WI38 (cell line): Measurements from ENCODE around the gene TTC21A.

Source experiments
- H3K4me3 ChIP-seq: 2 replicates; pipeline ENCODE4 v1.5.1; 2011; ENCODE audit warnings: low read depth, mild to moderate bottlenecking, control low read depth, low read length
- CTCF ChIP-seq: IDR thresholded peaks from 2 replicates; pipeline ENCODE4 v1.5.1; 2012; ENCODE audit warnings: low read depth, mild to moderate bottlenecking, control low read depth, low read length

TTC21A gene

DNA sequence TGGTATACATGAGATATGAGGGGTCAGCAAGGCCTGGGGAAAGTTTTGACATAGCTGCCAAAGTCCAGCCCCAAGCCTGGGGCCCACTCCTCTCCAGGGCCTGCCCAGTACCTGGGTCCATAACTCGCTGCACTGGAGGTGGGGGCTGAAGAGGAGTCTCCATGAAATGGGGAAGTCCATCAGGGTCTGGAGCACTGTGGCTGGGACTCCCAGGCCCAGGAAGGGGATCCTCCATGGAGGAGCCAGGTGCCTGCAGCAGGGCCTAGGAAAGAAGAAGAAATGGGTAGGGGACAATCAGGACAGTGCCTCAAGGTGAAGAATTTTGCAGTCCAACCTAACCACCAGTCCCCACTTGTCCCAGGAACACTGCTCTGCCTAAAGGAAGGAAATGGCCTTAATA, 8.2 kb upstream of the TTC21A start:
- no peak for TF ChIP-seq CTCF
- no peak overlapping the region for H3K4me3 ChIP-seq

- H3K4me3 ChIP-seq: no peak overlapping the region
- no peak for TF ChIP-seq CTCF
Measured at GRCh38 chr3:39099738-39100499, 7.6 kb upstream of the TTC21A start.

DNA sequence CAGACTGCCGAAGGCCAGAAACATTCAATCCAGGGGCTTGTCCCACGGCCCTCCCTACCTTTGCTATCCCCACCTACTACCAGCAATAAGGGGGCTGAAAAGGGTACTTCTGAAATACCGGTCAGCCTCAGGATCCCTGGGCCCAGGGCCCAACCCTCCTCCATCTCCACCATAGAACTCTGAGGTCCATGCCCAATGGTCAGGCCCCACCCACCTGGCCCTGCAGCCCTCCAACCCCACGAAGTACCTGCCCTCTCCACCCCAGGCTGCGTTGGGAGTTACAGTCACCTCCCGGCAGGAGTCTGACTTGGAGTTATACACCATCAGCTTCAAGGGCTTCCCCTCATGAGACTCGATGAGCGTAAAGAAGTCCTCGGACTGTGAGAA, 7.0 kb upstream of the TTC21A start:
- TF ChIP-seq CTCF: no peak
- no peak overlapping the region for H3K4me3 ChIP-seq

DNA sequence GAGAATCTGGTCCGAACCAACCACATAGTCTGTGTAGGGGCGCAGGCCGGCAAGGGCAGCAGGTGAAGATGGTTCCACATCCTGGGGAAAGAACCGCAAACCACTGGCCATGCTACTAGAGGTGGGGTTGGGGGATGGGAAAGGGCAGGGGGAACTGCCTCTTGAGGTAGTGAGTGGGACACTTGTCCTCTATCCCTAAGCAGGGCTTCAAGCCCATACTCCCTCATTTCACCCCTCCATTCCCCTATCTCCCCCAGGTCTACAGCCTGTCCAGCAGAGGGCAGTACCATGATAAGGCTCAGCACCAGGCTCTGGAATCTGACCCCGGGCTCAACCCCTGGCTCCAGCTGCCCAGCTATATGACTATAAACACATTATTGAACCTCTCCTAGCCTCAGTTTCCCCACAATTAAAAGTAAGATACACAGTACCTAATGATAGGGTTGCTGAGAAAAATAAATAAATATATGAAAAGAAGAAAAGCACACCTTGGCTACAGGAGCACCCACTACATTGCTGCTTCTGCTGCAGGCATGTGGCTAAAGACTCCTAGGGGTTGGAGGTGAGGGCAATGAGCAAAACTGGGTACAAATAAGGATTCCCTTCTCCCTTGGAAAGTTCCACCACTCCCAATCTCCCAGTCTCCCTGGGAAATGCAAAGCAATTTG, 6.3 kb upstream of the TTC21A start:
- peak; percentile 60 for TF ChIP-seq CTCF
- H3K4me3 ChIP-seq: no peak overlapping the region

GRCh38 chr3:39102504-39103323, 4.8 kb upstream of the TTC21A start:
- TF ChIP-seq CTCF: no peak
- H3K4me3 ChIP-seq: no peak overlapping the region

GRCh38 chr3:39103324-39103693, 4.2 kb upstream of the TTC21A start:
- no peak overlapping the region for H3K4me3 ChIP-seq
- no peak for TF ChIP-seq CTCF
